ENCODE measurements around the gene ATP2A1.

The ATP2A1 gene

DNA sequence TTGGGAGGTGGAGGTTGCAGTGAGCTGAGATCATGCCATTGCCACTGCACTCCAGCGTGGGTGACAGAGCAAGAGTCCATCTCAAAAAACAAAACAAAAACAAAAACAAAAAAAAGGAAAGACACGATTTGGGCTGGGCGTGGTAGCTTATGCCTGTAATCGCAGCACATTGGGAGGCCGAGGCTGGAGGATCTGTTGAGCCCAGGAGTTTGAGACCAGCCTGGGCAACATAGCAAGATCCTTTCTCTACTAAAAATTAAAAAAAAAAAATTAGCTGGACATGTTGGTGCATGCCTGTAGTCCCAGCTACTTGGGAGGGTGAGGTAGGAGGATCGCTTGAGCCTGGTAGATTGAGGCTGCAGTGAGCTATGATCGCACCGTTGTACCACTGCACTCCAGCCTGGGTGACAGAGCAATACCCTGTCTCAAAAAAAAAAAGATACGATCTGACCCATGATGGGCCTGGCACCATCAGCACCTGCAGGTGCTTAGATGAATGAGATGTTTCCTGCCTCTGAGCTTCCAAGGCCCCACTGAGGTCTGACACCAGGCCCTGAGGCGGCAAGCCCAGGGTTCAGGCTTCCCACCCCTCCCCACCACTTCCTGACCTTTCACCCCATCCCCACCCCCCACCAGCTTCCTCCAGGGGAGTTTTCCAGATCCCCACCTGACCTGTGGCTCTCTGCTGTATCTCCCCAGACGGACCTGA, 21.7 kb downstream of the ATP2A1 start:
- H3K4me3 ChIP-seq (replicated peaks in 1 of 2; ENCODE audit: low read depth in 2 of 2, low read length in 2 of 2): no peak overlapping the region
- DNase-seq (ENCODE audit: low read depth in 2 of 2): no peak
- no peak for TF ChIP-seq CTCF (IDR thresholded peaks at IDR 0.05; ENCODE audit: low read depth, low read length)

GRCh38 chr16:28900601-28901000, 22.3 kb downstream of the ATP2A1 start:
- H3K4me3 ChIP-seq (replicated peaks in 1 of 2; ENCODE audit: low read depth in 2 of 2, low read length in 2 of 2): no peak overlapping the region
- TF ChIP-seq CTCF (IDR thresholded peaks at IDR 0.05; ENCODE audit: low read depth, low read length): no peak
- no peak for DNase-seq (ENCODE audit: low read depth in 2 of 2)

- no peak for TF ChIP-seq CTCF (IDR thresholded peaks at IDR 0.05; ENCODE audit: low read depth, low read length)
- no peak overlapping the region for H3K4me3 ChIP-seq (replicated peaks in 1 of 2; ENCODE audit: low read depth in 2 of 2, low read length in 2 of 2)
Observed at GRCh38 chr16:28901862-28902261, 23.6 kb downstream of the ATP2A1 start.

GRCh38 chr16:28902909-28903308, 24.6 kb downstream of the ATP2A1 start:
- no peak for TF ChIP-seq CTCF (IDR thresholded peaks at IDR 0.05; ENCODE audit: low read depth, low read length)
- DNase-seq (ENCODE audit: low read depth in 2 of 2): no peak
- H3K4me3 ChIP-seq (replicated peaks in 1 of 2; ENCODE audit: low read depth in 2 of 2, low read length in 2 of 2): no peak overlapping the region

More at GRCh38 chr16:28901862-28902261, 23.6 kb downstream of the ATP2A1 start:
- no peak for DNase-seq (ENCODE audit: low read depth in 2 of 2)

DNA sequence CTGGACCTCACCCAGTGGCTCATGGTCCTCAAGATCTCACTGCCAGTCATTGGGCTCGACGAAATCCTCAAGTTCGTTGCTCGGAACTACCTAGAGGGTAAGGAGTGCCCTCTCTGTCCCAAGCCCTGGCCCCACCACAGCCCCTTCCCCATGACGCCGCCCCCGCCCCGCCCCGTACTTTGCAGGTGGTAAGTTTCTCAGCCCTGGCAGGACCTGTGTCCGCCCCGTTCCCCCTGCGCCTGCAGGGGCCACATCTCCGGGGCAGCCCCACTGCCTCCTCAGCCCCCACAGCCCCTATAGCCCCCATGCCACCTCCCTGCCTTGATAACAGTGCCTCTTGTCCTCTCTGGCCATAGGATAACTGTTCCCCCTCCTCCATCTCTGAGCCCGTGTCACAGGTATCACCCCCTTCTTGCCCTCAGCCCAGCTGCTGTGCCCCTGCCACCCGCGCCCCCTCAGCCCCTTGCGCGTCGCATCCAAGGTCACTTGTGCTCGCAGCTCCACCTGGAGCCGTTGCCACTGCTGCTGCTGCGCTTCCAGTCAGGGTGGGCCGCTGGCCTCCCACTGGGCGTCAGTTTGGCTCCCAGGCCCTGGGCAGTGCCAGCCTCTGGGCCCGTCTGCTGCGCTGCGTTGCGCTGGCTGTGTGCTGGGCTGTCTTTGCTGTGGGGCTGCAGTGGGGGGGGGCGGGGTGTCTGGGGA, 25.2 kb downstream of the ATP2A1 start:
- no peak overlapping the region for H3K4me3 ChIP-seq (replicated peaks in 1 of 2; ENCODE audit: low read depth in 2 of 2, low read length in 2 of 2)

DNA sequence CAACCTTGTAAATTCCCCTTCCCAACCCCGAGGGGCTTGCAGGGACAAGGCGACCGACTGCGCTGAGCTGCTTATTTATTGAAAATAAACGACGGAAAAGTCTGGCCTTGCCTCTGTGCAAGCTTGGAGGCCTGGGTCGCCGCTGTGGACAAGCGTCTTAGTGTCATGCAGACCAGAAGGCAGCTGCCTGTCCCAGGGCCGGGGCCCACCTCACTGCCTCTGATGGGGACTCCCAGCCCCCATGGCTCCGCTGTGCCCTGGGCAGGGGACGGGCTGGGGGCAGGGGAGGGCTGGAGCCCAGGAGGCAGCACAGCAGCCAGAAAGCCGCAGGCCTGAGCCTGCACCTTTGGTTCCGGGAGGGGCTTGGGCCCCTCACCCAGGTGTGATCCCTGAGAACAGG, 26.1 kb downstream of the ATP2A1 start:
- no peak for TF ChIP-seq CTCF (IDR thresholded peaks at IDR 0.05; ENCODE audit: low read depth, low read length)
- no peak for DNase-seq (ENCODE audit: low read depth in 2 of 2)
- H3K4me3 ChIP-seq (replicated peaks in 1 of 2; ENCODE audit: low read depth in 2 of 2, low read length in 2 of 2): no peak overlapping the region

More for the DNA sequence above, 25.2 kb downstream of the ATP2A1 start:
- no peak for TF ChIP-seq CTCF (IDR thresholded peaks at IDR 0.05; ENCODE audit: low read depth, low read length)
- no peak for DNase-seq (ENCODE audit: low read depth in 2 of 2)
